WI38 (cell line): ENCODE measurements around the gene RPL37.
"Not testable (repeated sequence)": the region's sequence is repeated elsewhere in the genome, so short reads cannot be mapped to it uniquely, and the experiment has no call there.

Experiments
- H3K4me3 ChIP-seq: 2 replicates; pipeline ENCODE4 v1.5.1; 2011; ENCODE audit warnings: low read depth, mild to moderate bottlenecking, control low read depth, low read length
- CTCF ChIP-seq: IDR thresholded peaks from 2 replicates; pipeline ENCODE4 v1.5.1; 2012; ENCODE audit warnings: low read depth, mild to moderate bottlenecking, control low read depth, low read length

RPL37 gene

GRCh38 chr5:40871177-40871576, 36.2 kb upstream of the RPL37 start:
- TF ChIP-seq CTCF = no peak
- no peak overlapping the region for H3K4me3 ChIP-seq

GRCh38 chr5:40869384-40869783, 34.4 kb upstream of the RPL37 start:
- H3K4me3 ChIP-seq = no peak overlapping the region
- no peak for TF ChIP-seq CTCF

- no peak for TF ChIP-seq CTCF
- H3K4me3 ChIP-seq = no peak overlapping the region
Measured at GRCh38 chr5:40866844-40867243, 31.8 kb upstream of the RPL37 start.

GRCh38 chr5:40865004-40865403, 30.0 kb upstream of the RPL37 start:
- H3K4me3 ChIP-seq = not testable (repeated sequence)

- no peak for TF ChIP-seq CTCF
- H3K4me3 ChIP-seq = no peak overlapping the region
Measured at GRCh38 chr5:40860711-40861110, 25.7 kb upstream of the RPL37 start.

GRCh38 chr5:40853632-40854192, 18.7 kb upstream of the RPL37 start:
- no peak for TF ChIP-seq CTCF
- H3K4me3 ChIP-seq = no peak overlapping the region

- no peak overlapping the region for H3K4me3 ChIP-seq
- no peak for TF ChIP-seq CTCF
Measured at GRCh38 chr5:40847525-40847924, 12.5 kb upstream of the RPL37 start.

- no peak for TF ChIP-seq CTCF
- H3K4me3 ChIP-seq = no peak overlapping the region
Measured at GRCh38 chr5:40846371-40846770, 11.3 kb upstream of the RPL37 start.
